WTC11 (cell line): ENCODE measurements around the gene HHEX. TPM values are rescaled to one million over a fixed set of nuclear protein-coding genes. Genes with fewer than 3 reads are reported as not detected.

Experiments
- ATAC-seq: fragments of 200-7000 bp; cut with Tn5 transposase; 2 replicates; pipeline ENCODE4 v1.10.0; 2021; ENCODE audit warnings: mild to moderate bottlenecking, moderate library complexity
- CTCF ChIA-PET: fragments of 300-600 bp; sonication (Branson Sonifier 250); formaldehyde crosslinking; loops from one replicate; lab custom pipeline; 2021; ENCODE audit warnings: antibody characterized with exemption; lab: Charles Lee
- POLR2A ChIA-PET: fragments of 350-600 bp; sonication (Branson Sonifier 250); formaldehyde crosslinking; loops from one replicate; lab custom pipeline; 2021; ENCODE audit warnings: antibody characterized with exemption; lab: Charles Lee
- DNase-seq: peaks from one replicate; pipeline ENCODE4 v3.0.0; 2021; ENCODE audit warnings: low spot score
- H3K27ac Mint-ChIP-seq: 2 replicates; pipeline ENCODE4 v1.8.0; 2021; ENCODE audit warnings: mixed read lengths
- H3K27me3 Mint-ChIP-seq: 2 replicates; pipeline ENCODE4 v1.8.0; 2021; ENCODE audit warnings: low read depth, mild to moderate bottlenecking, moderate library complexity, mixed read lengths
- H3K36me3 Mint-ChIP-seq: 2 replicates; pipeline ENCODE4 v1.8.0; 2021; ENCODE audit warnings: mixed read lengths
- H3K4me1 Mint-ChIP-seq: 2 replicates; pipeline ENCODE4 v1.8.0; 2022; ENCODE audit warnings: mixed read lengths
- H3K4me3 Mint-ChIP-seq: 2 replicates; pipeline ENCODE4 v1.8.0; 2021; ENCODE audit warnings: mild to moderate bottlenecking, moderate library complexity, mixed read lengths
- H3K9me3 Mint-ChIP-seq: 2 replicates; pipeline ENCODE4 v1.8.0; 2021; ENCODE audit warnings: mixed read lengths
- CREM ChIP-seq: sonication (generic); formaldehyde crosslinking; IDR thresholded peaks from 2 replicates; pipeline ENCODE4 v1.8.1; 2022; ENCODE audit warnings: mild to moderate bottlenecking, missing genetic modification reagents, moderate library complexity
- FOXP1 ChIP-seq: sonication (generic); formaldehyde crosslinking; IDR thresholded peaks from 2 replicates; pipeline ENCODE4 v1.8.0; 2022; ENCODE audit warnings: missing genetic modification reagents, mild to moderate bottlenecking, moderate library complexity, borderline replicate concordance
- KAT7 ChIP-seq: sonication (generic); formaldehyde crosslinking; IDR thresholded peaks from 2 replicates; pipeline ENCODE4 v1.8.1; 2023; ENCODE audit warnings: missing genetic modification reagents, mild to moderate bottlenecking, borderline replicate concordance
- NFATC4 ChIP-seq: fragments of 250-450 bp; sonication (Bioruptor Pico); IDR thresholded peaks from 2 replicates; pipeline ENCODE4 v1.9.0; 2021; ENCODE audit warnings: mild to moderate bottlenecking
- NFYB ChIP-seq: sonication (generic); formaldehyde crosslinking; conservative IDR thresholded peaks from 2 replicates; pipeline ENCODE4 v1.8.0; 2022; ENCODE audit warnings: low read depth, missing genetic modification reagents
- SMAD4 ChIP-seq: sonication (generic); formaldehyde crosslinking; IDR thresholded peaks from 2 replicates; pipeline ENCODE4 v1.8.0; 2022; ENCODE audit warnings: mild to moderate bottlenecking, missing genetic modification reagents
- SP1 ChIP-seq: sonication (generic); formaldehyde crosslinking; conservative IDR thresholded peaks from 2 replicates; pipeline ENCODE4 v1.8.1; 2022; ENCODE audit warnings: missing genetic modification reagents
- TEAD1 ChIP-seq: sonication (generic); formaldehyde crosslinking; IDR thresholded peaks from 2 replicates; pipeline ENCODE4 v1.8.0; 2022; ENCODE audit warnings: mild to moderate bottlenecking, missing genetic modification reagents
- TP53 ChIP-seq: sonication (generic); formaldehyde crosslinking; IDR thresholded peaks from 2 replicates; pipeline ENCODE4 v1.8.1; 2023; ENCODE audit warnings: mild to moderate bottlenecking, missing genetic modification reagents
- total RNA-seq: library from RNA; stranded (reverse); gene quantifications from 3 replicates; pipeline ENCODE4 v1.2.3, GENCODE V29; 2021
- TF ChIP-seq, protein P1 (sequence below): sonication (generic); formaldehyde crosslinking; IDR thresholded peaks from 2 replicates; pipeline ENCODE4 v1.8.0; 2022; ENCODE audit warnings: missing genetic modification reagents
- TF ChIP-seq, protein P2 (sequence below): sonication (generic); formaldehyde crosslinking; IDR thresholded peaks from 2 replicates; pipeline ENCODE4 v1.8.1; 2022; ENCODE audit warnings: low read depth, mild to moderate bottlenecking, moderate library complexity, missing genetic modification reagents, borderline replicate concordance
- TF ChIP-seq, protein P3 (sequence below): sonication (generic); formaldehyde crosslinking; IDR thresholded peaks from 2 replicates; pipeline ENCODE4 v1.8.0; 2022; ENCODE audit warnings: mild to moderate bottlenecking, missing genetic modification reagents
- TF ChIP-seq, protein P4 (sequence below): sonication (generic); formaldehyde crosslinking; IDR thresholded peaks from 2 replicates; pipeline ENCODE4 v1.8.0; 2022; ENCODE audit warnings: mild to moderate bottlenecking, missing genetic modification reagents
- TF ChIP-seq, protein P5 (sequence below): fragments of 250-450 bp; sonication (Bioruptor Pico); IDR thresholded peaks from 2 replicates; pipeline ENCODE4 v1.9.0; 2021; ENCODE audit warnings: mild to moderate bottlenecking, borderline replicate concordance

HHEX gene
- total RNA-seq, 1 experiment from 2014 or later: 4.5 TPM

DNA sequence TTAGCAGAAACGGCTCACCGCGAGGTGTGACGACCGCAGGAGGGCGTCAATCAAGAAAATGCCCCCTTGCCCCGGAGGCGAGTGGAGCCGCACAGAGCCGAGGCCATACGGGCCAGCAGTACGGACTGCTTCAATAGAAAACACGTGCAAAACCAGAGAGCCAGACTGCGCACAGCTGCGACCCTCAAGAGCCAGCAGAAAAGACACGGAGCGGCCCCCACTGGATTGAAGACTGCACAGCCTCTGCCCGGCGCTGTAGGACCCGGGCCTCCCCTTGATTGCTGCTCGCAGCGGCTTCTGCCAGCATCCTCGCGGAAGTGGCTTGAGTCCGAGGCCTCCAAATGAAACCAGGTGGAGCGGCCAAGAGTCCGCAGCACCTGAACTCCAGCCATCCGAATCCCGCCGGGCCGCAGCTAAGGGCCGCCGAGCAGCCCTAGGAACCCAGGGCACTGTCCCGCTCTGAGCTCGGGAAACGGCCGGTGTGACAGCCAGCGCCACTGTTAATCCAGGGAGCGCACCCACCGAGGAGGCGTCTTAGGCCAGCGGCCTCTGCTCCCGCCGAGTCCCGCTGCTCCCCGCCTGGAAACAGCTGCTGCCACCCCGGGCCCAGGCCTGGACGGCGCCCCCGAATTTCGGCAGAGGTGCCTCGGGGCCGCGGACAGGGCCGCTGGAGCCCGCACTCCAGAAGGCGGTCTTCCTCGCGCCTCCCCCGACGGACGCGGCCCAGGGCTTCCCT is 660 bp upstream of the HHEX start:
- no peak overlapping the region for H3K27ac Mint-ChIP-seq
- H3K4me3 Mint-ChIP-seq: peak overlapping the region; percentile 79
- ChIA-PET CTCF (interaction anchor here (0.8 to 2.0 kb wide), 4 partner anchors 99 to 191 kb away, joined by 3 to 5 read pairs (median 3); no protein-coding TSS in a partner anchor), POLR2A (no interaction called here)
- peak; percentile 45 for ATAC-seq
- peaks cover 85% of the 10 kb centered on the region for H3K27me3 Mint-ChIP-seq
- H3K4me1 Mint-ChIP-seq: peaks cover 34% of the 10 kb centered on the region
- H3K9me3 Mint-ChIP-seq: peaks cover 17% of the 10 kb centered on the region
- TF ChIP-seq CREM (CRISPR knock-in tag): no peak
- no peak for TF ChIP-seq NFATC4
- TF ChIP-seq TP53 (CRISPR knock-in tag): 0 out of 2 replicates have a peak, but pooled peaks have one; percentile 3
- no peak for TF ChIP-seq SMAD4
- TF ChIP-seq, protein P1, sequence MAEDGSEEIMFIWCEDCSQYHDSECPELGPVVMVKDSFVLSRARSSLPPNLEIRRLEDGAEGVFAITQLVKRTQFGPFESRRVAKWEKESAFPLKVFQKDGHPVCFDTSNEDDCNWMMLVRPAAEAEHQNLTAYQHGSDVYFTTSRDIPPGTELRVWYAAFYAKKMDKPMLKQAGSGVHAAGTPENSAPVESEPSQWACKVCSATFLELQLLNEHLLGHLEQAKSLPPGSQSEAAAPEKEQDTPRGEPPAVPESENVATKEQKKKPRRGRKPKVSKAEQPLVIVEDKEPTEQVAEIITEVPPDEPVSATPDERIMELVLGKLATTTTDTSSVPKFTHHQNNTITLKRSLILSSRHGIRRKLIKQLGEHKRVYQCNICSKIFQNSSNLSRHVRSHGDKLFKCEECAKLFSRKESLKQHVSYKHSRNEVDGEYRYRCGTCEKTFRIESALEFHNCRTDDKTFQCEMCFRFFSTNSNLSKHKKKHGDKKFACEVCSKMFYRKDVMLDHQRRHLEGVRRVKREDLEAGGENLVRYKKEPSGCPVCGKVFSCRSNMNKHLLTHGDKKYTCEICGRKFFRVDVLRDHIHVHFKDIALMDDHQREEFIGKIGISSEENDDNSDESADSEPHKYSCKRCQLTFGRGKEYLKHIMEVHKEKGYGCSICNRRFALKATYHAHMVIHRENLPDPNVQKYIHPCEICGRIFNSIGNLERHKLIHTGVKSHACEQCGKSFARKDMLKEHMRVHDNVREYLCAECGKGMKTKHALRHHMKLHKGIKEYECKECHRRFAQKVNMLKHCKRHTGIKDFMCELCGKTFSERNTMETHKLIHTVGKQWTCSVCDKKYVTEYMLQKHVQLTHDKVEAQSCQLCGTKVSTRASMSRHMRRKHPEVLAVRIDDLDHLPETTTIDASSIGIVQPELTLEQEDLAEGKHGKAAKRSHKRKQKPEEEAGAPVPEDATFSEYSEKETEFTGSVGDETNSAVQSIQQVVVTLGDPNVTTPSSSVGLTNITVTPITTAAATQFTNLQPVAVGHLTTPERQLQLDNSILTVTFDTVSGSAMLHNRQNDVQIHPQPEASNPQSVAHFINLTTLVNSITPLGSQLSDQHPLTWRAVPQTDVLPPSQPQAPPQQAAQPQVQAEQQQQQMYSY: no peak
- TF ChIP-seq KAT7 (CRISPR knock-in tag): no peak
- TF ChIP-seq, protein P2, sequence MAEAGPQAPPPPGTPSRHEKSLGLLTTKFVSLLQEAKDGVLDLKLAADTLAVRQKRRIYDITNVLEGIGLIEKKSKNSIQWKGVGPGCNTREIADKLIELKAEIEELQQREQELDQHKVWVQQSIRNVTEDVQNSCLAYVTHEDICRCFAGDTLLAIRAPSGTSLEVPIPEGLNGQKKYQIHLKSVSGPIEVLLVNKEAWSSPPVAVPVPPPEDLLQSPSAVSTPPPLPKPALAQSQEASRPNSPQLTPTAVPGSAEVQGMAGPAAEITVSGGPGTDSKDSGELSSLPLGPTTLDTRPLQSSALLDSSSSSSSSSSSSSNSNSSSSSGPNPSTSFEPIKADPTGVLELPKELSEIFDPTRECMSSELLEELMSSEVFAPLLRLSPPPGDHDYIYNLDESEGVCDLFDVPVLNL (CRISPR knock-in tag): 0 out of 2 replicates have a peak, but pooled peaks have one; percentile 46
- peak; percentile 51; the same call in 1 of the 2 replicates for TF ChIP-seq SP1 (CRISPR knock-in tag)
- peak; percentile 39; the same call in 1 of the 2 replicates for TF ChIP-seq FOXP1 (CRISPR knock-in tag)
- peak; percentile 43; the same call in 1 of the 2 replicates for TF ChIP-seq TEAD1 (CRISPR knock-in tag)
- no peak for TF ChIP-seq NFYB (CRISPR knock-in tag)
- TF ChIP-seq, protein P3, sequence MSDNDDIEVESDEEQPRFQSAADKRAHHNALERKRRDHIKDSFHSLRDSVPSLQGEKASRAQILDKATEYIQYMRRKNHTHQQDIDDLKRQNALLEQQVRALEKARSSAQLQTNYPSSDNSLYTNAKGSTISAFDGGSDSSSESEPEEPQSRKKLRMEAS (CRISPR knock-in tag): peak; percentile 55; the same call in 1 of the 2 replicates
- TF ChIP-seq, protein P4, sequence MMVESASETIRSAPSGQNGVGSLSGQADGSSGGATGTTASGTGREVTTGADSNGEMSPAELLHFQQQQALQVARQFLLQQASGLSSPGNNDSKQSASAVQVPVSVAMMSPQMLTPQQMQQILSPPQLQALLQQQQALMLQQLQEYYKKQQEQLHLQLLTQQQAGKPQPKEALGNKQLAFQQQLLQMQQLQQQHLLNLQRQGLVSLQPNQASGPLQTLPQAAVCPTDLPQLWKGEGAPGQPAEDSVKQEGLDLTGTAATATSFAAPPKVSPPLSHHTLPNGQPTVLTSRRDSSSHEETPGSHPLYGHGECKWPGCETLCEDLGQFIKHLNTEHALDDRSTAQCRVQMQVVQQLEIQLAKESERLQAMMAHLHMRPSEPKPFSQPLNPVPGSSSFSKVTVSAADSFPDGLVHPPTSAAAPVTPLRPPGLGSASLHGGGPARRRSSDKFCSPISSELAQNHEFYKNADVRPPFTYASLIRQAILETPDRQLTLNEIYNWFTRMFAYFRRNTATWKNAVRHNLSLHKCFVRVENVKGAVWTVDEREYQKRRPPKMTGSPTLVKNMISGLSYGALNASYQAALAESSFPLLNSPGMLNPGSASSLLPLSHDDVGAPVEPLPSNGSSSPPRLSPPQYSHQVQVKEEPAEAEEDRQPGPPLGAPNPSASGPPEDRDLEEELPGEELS: no peak
- TF ChIP-seq, protein P5, sequence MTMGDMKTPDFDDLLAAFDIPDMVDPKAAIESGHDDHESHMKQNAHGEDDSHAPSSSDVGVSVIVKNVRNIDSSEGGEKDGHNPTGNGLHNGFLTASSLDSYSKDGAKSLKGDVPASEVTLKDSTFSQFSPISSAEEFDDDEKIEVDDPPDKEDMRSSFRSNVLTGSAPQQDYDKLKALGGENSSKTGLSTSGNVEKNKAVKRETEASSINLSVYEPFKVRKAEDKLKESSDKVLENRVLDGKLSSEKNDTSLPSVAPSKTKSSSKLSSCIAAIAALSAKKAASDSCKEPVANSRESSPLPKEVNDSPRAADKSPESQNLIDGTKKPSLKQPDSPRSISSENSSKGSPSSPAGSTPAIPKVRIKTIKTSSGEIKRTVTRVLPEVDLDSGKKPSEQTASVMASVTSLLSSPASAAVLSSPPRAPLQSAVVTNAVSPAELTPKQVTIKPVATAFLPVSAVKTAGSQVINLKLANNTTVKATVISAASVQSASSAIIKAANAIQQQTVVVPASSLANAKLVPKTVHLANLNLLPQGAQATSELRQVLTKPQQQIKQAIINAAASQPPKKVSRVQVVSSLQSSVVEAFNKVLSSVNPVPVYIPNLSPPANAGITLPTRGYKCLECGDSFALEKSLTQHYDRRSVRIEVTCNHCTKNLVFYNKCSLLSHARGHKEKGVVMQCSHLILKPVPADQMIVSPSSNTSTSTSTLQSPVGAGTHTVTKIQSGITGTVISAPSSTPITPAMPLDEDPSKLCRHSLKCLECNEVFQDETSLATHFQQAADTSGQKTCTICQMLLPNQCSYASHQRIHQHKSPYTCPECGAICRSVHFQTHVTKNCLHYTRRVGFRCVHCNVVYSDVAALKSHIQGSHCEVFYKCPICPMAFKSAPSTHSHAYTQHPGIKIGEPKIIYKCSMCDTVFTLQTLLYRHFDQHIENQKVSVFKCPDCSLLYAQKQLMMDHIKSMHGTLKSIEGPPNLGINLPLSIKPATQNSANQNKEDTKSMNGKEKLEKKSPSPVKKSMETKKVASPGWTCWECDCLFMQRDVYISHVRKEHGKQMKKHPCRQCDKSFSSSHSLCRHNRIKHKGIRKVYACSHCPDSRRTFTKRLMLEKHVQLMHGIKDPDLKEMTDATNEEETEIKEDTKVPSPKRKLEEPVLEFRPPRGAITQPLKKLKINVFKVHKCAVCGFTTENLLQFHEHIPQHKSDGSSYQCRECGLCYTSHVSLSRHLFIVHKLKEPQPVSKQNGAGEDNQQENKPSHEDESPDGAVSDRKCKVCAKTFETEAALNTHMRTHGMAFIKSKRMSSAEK (CRISPR knock-in tag): no peak
- DNase-seq: peak; percentile 55
- H3K36me3 Mint-ChIP-seq: peaks cover 9% of the 10 kb centered on the region; the same call in 1 of the 2 replicates
